Suppressor macrophage (primary cell): ENCODE measurements around the gene GNPTG.

Source experiments
- DNase-seq, 4 experiments: peaks; one replicate each; pipeline ENCODE4 v3.0.0-alpha.2; 2020 to 2022

GNPTG gene

GRCh38 chr16:1372292-1372950, 20.7 kb downstream of the GNPTG start:
- no peak for DNase-seq

GRCh38 chr16:1374418-1375297, 22.9 kb downstream of the GNPTG start:
- DNase-seq: no peak

GRCh38 chr16:1375298-1375640, 23.5 kb downstream of the GNPTG start:
- no peak for DNase-seq

- DNase-seq: no peak
Observed at GRCh38 chr16:1375741-1376410, 24.1 kb downstream of the GNPTG start.

- DNase-seq: no peak
Observed at GRCh38 chr16:1377406-1378010, 25.8 kb downstream of the GNPTG start.

- no peak for DNase-seq
Observed at GRCh38 chr16:1378087-1378803, 26.5 kb downstream of the GNPTG start.

- DNase-seq: peak; percentile 85 to 94 (median 90)
Observed at GRCh38 chr16:1378804-1379303, 27.1 kb downstream of the GNPTG start.

GRCh38 chr16:1379304-1380076, 27.8 kb downstream of the GNPTG start:
- peak; percentile 67 to 88 (median 80) for DNase-seq

- DNase-seq: no peak
Observed at GRCh38 chr16:1380195-1380594, 28.5 kb downstream of the GNPTG start.

- no peak for DNase-seq
Observed at GRCh38 chr16:1381612-1382406, 30.1 kb downstream of the GNPTG start.

- no peak for DNase-seq
Observed at GRCh38 chr16:1383556-1383955, 31.8 kb downstream of the GNPTG start.

GRCh38 chr16:1385232-1385631, 33.5 kb downstream of the GNPTG start:
- no peak for DNase-seq

- DNase-seq: no peak
Observed at GRCh38 chr16:1387331-1387730, 35.6 kb downstream of the GNPTG start.

- DNase-seq: no peak
Observed at GRCh38 chr16:1389762-1390161, 38.0 kb downstream of the GNPTG start.

- no peak for DNase-seq
Observed at GRCh38 chr16:1390239-1390779, 38.6 kb downstream of the GNPTG start.

- no peak for DNase-seq
Observed at GRCh38 chr16:1392826-1393225, 41.1 kb downstream of the GNPTG start.

- no peak for DNase-seq
Observed at GRCh38 chr16:1393613-1394176, 42.0 kb downstream of the GNPTG start.

GRCh38 chr16:1394367-1394951, 42.7 kb downstream of the GNPTG start:
- DNase-seq: no peak

GRCh38 chr16:1395444-1396031, 43.8 kb downstream of the GNPTG start:
- no peak for DNase-seq
